GM06990 (cell line): ENCODE data around the gene SPAG16.

ENCODE experiments used
- DNase-seq: peaks from one replicate; pipeline ENCODE4 v3.0.0-alpha.2; 2011; ENCODE audit not compliant: insufficient read length; ENCODE audit errors: extremely low read depth
- H3K27me3 ChIP-seq: replicated peaks from 2 replicates; pipeline ENCODE4 v1.6.0; 2011; ENCODE audit warnings: low read length; ENCODE audit not compliant: control insufficient read depth, insufficient read depth
- H3K36me3 ChIP-seq: 2 replicates; pipeline ENCODE4 v1.5.1; 2011; ENCODE audit warnings: low read length; ENCODE audit not compliant: control insufficient read depth, insufficient read depth
- H3K4me3 ChIP-seq: replicated peaks from 2 replicates; pipeline ENCODE4 v1.5.1; 2011; ENCODE audit warnings: low read depth, mild to moderate bottlenecking, control low read depth, low read length
- CTCF ChIP-seq: IDR thresholded peaks from 2 replicates; pipeline ENCODE4 v1.5.1; 2011; ENCODE audit warnings: low read length, control low read depth, mild to moderate bottlenecking, inconsistent platforms; ENCODE audit not compliant: insufficient read depth, poor library complexity, severe bottlenecking

Gene SPAG16

DNA sequence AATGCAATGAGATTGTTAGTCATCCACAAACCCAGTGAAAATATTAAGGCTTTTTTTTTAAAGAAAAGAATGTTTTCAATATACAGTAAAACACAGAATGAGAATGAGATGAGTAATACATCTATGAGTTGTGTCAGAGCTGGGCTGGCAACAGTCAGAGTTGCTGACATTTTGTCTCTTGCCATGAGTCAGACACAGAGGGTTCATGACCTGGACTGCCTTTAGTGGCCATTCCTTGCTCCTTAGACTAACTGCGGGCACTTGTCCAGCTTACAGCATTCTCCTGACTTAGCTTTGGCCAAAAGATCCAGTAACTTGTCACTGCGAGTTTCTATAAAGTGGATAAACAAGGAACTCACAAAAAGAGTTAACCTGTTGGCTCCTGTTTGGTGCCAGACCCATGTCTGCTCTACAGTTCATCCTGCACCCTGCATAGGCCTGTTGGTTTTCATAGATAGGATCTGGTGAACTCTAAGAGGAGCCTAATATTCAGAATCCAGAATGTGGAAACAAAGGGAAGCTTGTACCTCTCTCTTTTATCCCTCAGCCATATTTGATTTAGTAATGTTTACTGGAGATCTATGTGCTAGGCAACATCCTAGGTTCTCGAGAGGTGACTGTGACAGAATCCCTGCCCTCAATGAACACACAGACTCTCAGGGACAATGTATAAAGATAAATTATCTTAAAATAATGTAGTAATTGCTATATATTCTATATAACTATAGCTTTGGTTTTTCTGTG lies 735.1 kb downstream of the SPAG16 start:
- no peak for DNase-seq

GRCh38 chr2:214019973-214020345 lies 735.7 kb downstream of the SPAG16 start:
- no peak for TF ChIP-seq CTCF
- no peaks in the 10 kb centered on the region for H3K27me3 ChIP-seq
- H3K4me3 ChIP-seq: no peak overlapping the region
- H3K36me3 ChIP-seq: no peaks in the 10 kb centered on the region
- no peak for DNase-seq

More for the DNA sequence above, 735.1 kb downstream of the SPAG16 start:
- no peak for TF ChIP-seq CTCF
- Histone ChIP-seq H3K27me3 (no peaks in the 10 kb centered on the region), H3K36me3 (no peaks in the 10 kb centered on the region), H3K4me3 (no peak overlapping the region)

- Histone ChIP-seq H3K36me3 (no peaks in the 10 kb centered on the region), H3K27me3 (no peaks in the 10 kb centered on the region), H3K4me3 (no peak overlapping the region)
- DNase-seq: no peak
- TF ChIP-seq CTCF: no peak
Observed at GRCh38 chr2:214029190-214029589, 744.9 kb downstream of the SPAG16 start.

DNA sequence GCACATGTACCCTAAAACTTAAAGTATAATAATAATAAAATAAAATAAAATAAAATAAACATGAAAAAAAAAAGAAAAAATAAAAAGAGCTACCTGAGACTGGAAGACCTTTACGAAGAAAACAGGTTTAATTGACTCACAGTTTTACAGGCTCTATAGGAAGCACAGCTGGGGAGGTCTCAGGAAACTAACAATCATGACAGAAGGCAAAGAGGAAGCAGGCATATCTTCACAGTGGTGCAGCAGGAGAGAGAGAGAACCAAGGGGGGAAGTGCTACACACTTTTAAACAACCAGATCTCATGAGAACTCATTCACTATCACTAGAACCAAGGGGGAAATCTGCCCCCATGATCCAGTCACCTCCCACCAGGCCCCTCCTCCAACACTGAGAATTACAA lies 747.3 kb downstream of the SPAG16 start:
- H3K36me3 ChIP-seq: no peaks in the 10 kb centered on the region
- no peak for TF ChIP-seq CTCF
- DNase-seq: no peak
- H3K4me3 ChIP-seq: no peak overlapping the region
- H3K27me3 ChIP-seq: no peaks in the 10 kb centered on the region

DNA sequence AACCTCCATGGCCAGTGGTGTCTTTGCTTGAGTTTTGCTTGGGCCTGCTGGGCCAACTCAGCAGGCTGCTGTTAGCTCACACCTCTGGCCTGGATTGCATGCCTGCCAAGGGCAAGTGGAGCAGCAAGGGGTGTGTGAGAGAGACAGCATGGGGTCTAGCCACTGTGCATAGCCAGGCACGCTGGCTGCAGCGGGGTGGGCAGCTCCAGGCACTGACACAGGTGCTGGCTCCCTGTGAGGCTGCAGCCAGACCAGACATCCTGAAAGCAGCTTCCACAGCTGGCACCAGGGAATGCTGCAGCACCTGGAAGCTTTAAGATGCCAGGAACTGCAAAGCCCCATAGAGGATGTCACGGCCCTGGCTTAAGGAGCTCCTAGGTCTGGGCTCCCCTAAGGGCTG lies 750.2 kb downstream of the SPAG16 start:
- DNase-seq: no peak

More for the DNA sequence above, 750.2 kb downstream of the SPAG16 start:
- no peaks in the 10 kb centered on the region for H3K27me3 ChIP-seq
- TF ChIP-seq CTCF: no peak
- no peak overlapping the region for H3K4me3 ChIP-seq
- no peaks in the 10 kb centered on the region for H3K36me3 ChIP-seq
